HEK293T (cell line): Measurements from ENCODE around the gene UBE3D.

Source experiments
- CTCF ChIA-PET: fragments of 350-600 bp; formaldehyde crosslinking; extraction: SDS; loops from one replicate; lab custom pipeline; 2021; ENCODE audit warnings: antibody characterized with exemption, inconsistent platforms; lab: Yijun Ruan, JAX
- POLR2A ChIA-PET: fragments of 350-600 bp; formaldehyde crosslinking; extraction: SDS; loops from one replicate; lab custom pipeline; 2020; ENCODE audit warnings: antibody characterized with exemption, inconsistent platforms; lab: Yijun Ruan, JAX
- DNase-seq: peaks from one replicate; pipeline ENCODE4 v3.0.0; 2012; ENCODE audit warnings: mixed read lengths; ENCODE audit errors: extremely low spot score
- ARNT ChIP-seq: fragments of 450-650 bp; IDR thresholded peaks from 2 replicates; pipeline ENCODE4 v1.6.1; 2017; ENCODE audit warnings: mild to moderate bottlenecking
- BHLHE40 ChIP-seq: fragments of 450-650 bp; IDR thresholded peaks from 2 replicates; pipeline ENCODE4 v1.6.1; 2016; ENCODE audit warnings: mild to moderate bottlenecking, moderate library complexity, borderline replicate concordance
- CTBP1 ChIP-seq: fragments of 450-650 bp; IDR thresholded peaks from 2 replicates; pipeline ENCODE4 v1.6.1; 2016; ENCODE audit warnings: borderline replicate concordance
- ELF4 ChIP-seq: fragments of 450-650 bp; IDR thresholded peaks from 2 replicates; pipeline ENCODE4 v1.6.1; 2017; ENCODE audit warnings: antibody characterized with exemption
- FOXA1 ChIP-seq: fragments of 450-650 bp; IDR thresholded peaks from 2 replicates; pipeline ENCODE4 v1.6.1; 2016; ENCODE audit warnings: mild to moderate bottlenecking
- FOXK2 ChIP-seq: fragments of 450-650 bp; IDR thresholded peaks from 2 replicates; pipeline ENCODE4 v1.6.1; 2016; ENCODE audit warnings: mild to moderate bottlenecking
- FOXM1 ChIP-seq: fragments of 450-650 bp; IDR thresholded peaks from 2 replicates; pipeline ENCODE4 v1.6.1; 2017; ENCODE audit warnings: mild to moderate bottlenecking, borderline replicate concordance
- HDGF ChIP-seq: fragments of 450-650 bp; IDR thresholded peaks from 2 replicates; pipeline ENCODE4 v1.6.1; 2017; ENCODE audit warnings: antibody characterized with exemption, borderline replicate concordance
- L3MBTL2 ChIP-seq: fragments of 450-650 bp; conservative IDR thresholded peaks from 2 replicates; pipeline ENCODE4 v1.6.1; 2016; ENCODE audit warnings: mild to moderate bottlenecking
- LEF1 ChIP-seq: fragments of 450-650 bp; IDR thresholded peaks from 2 replicates; pipeline ENCODE4 v1.6.1; 2017; ENCODE audit warnings: mild to moderate bottlenecking, borderline replicate concordance
- NFRKB ChIP-seq: fragments of 450-650 bp; IDR thresholded peaks from 2 replicates; pipeline ENCODE4 v1.6.1; 2016; ENCODE audit warnings: mild to moderate bottlenecking, moderate library complexity
- SP1 ChIP-seq: fragments of 450-650 bp; IDR thresholded peaks from 2 replicates; pipeline ENCODE4 v1.6.1; 2017
- SUZ12 ChIP-seq: fragments of 450-650 bp; IDR thresholded peaks from 2 replicates; pipeline ENCODE4 v1.6.1; 2016; ENCODE audit warnings: mild to moderate bottlenecking
- TARDBP ChIP-seq: fragments of 450-650 bp; IDR thresholded peaks from 2 replicates; pipeline ENCODE4 v1.6.1; 2016
- ZNF384 ChIP-seq: fragments of 450-650 bp; IDR thresholded peaks from 2 replicates; pipeline ENCODE4 v1.6.1; 2016
- TF ChIP-seq, protein P1 (sequence below): fragments of 450-650 bp; IDR thresholded peaks from 2 replicates; pipeline ENCODE4 v1.6.1; 2016

Gene UBE3D

DNA sequence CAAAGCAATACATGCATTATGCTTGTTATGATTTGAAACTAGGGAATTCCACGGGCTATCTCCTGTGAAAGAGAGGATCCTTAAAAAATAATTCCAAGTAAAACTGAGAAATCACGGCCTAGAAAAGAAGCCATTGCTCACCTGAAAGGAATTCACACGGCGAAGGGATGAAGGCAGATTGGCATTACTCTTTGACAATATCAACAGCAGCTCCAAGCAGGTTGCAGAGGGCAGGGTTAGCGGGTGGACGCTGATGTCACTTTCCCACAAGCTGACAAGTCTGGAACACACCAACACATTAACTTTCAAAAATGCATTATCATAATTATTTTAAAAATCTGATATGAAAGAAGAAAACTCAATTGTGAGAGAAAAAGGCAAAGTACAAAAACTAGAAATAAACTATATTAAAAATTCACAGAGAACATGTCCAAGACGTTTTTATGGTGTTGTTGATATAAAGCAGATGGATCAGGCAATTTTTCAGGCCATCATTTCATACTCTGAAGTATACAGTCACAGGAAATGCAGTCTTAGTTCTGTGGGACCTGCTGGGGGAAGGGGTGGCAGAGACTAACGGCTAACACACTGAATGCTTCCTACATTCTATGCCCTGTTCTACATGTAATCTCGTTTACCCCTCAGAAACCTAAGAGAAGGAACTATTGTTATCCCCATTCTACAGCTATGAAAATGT is 108.3 kb downstream of the UBE3D start:
- ChIA-PET POLR2A (no interaction called here), CTCF (no interaction called here)
- no peak for DNase-seq
- TF ChIP-seq FOXA1 (no peak), BHLHE40 (no peak), LEF1 (no peak), FOXK2 (no peak), HDGF (no peak), FOXM1 (no peak), SUZ12 (no peak), ZNF384 (no peak), ARNT (no peak)

- TF ChIP-seq NFRKB (no peak), LEF1 (no peak), HDGF (no peak), L3MBTL2 (no peak), FOXA1 (no peak), FOXK2 (no peak), FOXM1 (no peak), TARDBP (no peak), CTBP1 (no peak), BHLHE40 (no peak), ELF4 (no peak), SUZ12 (no peak), ZNF384 (no peak), SP1 (no peak)
- TF ChIP-seq, protein P1, sequence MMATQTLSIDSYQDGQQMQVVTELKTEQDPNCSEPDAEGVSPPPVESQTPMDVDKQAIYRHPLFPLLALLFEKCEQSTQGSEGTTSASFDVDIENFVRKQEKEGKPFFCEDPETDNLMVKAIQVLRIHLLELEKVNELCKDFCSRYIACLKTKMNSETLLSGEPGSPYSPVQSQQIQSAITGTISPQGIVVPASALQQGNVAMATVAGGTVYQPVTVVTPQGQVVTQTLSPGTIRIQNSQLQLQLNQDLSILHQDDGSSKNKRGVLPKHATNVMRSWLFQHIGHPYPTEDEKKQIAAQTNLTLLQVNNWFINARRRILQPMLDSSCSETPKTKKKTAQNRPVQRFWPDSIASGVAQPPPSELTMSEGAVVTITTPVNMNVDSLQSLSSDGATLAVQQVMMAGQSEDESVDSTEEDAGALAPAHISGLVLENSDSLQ: no peak
- POLR2A ChIA-PET: no interaction called here
- DNase-seq: no peak
- CTCF ChIA-PET: no interaction called here
These were observed 109.8 kb downstream of the UBE3D start for GRCh38 chr6:82955841-82956240.

GRCh38 chr6:82954937-82955577 is 110.6 kb downstream of the UBE3D start:
- TF ChIP-seq BHLHE40: no peak
- no peak for TF ChIP-seq SP1
- TF ChIP-seq FOXM1: no peak
- TF ChIP-seq HDGF: no peak
- no peak for TF ChIP-seq FOXA1
- TF ChIP-seq SUZ12: no peak
- TF ChIP-seq ELF4: no peak
- ChIA-PET POLR2A (no interaction called here), CTCF (no interaction called here)
- no peak for DNase-seq

GRCh38 chr6:82954356-82954755 is 111.3 kb downstream of the UBE3D start:
- TF ChIP-seq TARDBP (no peak), ELF4 (no peak), SP1 (no peak), SUZ12 (no peak), BHLHE40 (no peak), NFRKB (no peak), HDGF (no peak), LEF1 (no peak), FOXM1 (no peak), L3MBTL2 (no peak)
- ChIA-PET POLR2A (no interaction called here), CTCF (no interaction called here)
- no peak for DNase-seq

GRCh38 chr6:82953871-82954270 is 111.8 kb downstream of the UBE3D start:
- DNase-seq: no peak
- ChIA-PET POLR2A (no interaction called here), CTCF (no interaction called here)
- no peak for TF ChIP-seq FOXA1
- no peak for TF ChIP-seq LEF1
- TF ChIP-seq SP1: no peak
- TF ChIP-seq ZNF384: no peak
- no peak for TF ChIP-seq NFRKB
- TF ChIP-seq BHLHE40: no peak
- no peak for TF ChIP-seq L3MBTL2
- no peak for TF ChIP-seq SUZ12
- TF ChIP-seq ELF4: no peak
- no peak for TF ChIP-seq HDGF
- no peak for TF ChIP-seq FOXM1
- no peak for TF ChIP-seq FOXK2
- TF ChIP-seq TARDBP: no peak
- no peak for TF ChIP-seq ARNT
- TF ChIP-seq, protein P1: no peak
- TF ChIP-seq CTBP1: no peak

- no peak for TF ChIP-seq SUZ12
- no peak for TF ChIP-seq CTBP1
- no peak for TF ChIP-seq HDGF
- no peak for TF ChIP-seq ELF4
- no peak for TF ChIP-seq BHLHE40
- no peak for TF ChIP-seq FOXK2
- no peak for TF ChIP-seq L3MBTL2
- TF ChIP-seq SP1: no peak
- no peak for TF ChIP-seq NFRKB
- no peak for TF ChIP-seq FOXA1
- TF ChIP-seq LEF1: no peak
- TF ChIP-seq ZNF384: no peak
- TF ChIP-seq FOXM1: no peak
- no peak for TF ChIP-seq TARDBP
- TF ChIP-seq, protein P1: no peak
- no peak for TF ChIP-seq ARNT
- DNase-seq: no peak
- ChIA-PET CTCF (no interaction called here), POLR2A (no interaction called here)
These were observed 113.7 kb downstream of the UBE3D start for GRCh38 chr6:82951935-82952334.
